Activated CD4-positive, alpha-beta T cell treated with anti-CD3 and anti-CD28 coated beads, Interleukin-2, amount 10 ng/mL, durations not matched to agents 7 days and 5 days (primary cell): Measurements from ENCODE around the gene TMA16. TPM values are rescaled to one million over a fixed set of nuclear protein-coding genes. Genes with fewer than 3 reads are reported as not detected.

Source experiments
- CTCF ChIA-PET: fragments of 350-600 bp; sonication (Branson Sonifier 250); formaldehyde crosslinking; loops from one replicate; lab custom pipeline; 2021; ENCODE audit warnings: antibody characterized with exemption; lab: Charles Lee
- POLR2A ChIA-PET: fragments of 350-600 bp; sonication (Branson Sonifier 250); formaldehyde crosslinking; loops from one replicate; lab custom pipeline; 2021; ENCODE audit warnings: antibody characterized with exemption; lab: Charles Lee
- DNase-seq: peaks from one replicate; pipeline ENCODE4 v3.0.0-alpha.2; 2020
- H3K27ac Mint-ChIP-seq: one replicate; pipeline ENCODE4 v1.8.0; 2021; ENCODE audit warnings: mild to moderate bottlenecking, moderate library complexity, mixed read lengths
- H3K27me3 Mint-ChIP-seq: one replicate; pipeline ENCODE4 v1.8.0; 2021; ENCODE audit warnings: mixed read lengths
- H3K36me3 Mint-ChIP-seq: one replicate; pipeline ENCODE4 v1.8.0; 2021; ENCODE audit warnings: low read depth, mixed read lengths
- H3K4me1 Mint-ChIP-seq: one replicate; pipeline ENCODE4 v1.8.0; 2021; ENCODE audit warnings: mixed read lengths
- H3K4me3 Mint-ChIP-seq: one replicate; pipeline ENCODE4 v1.8.0; 2021; ENCODE audit warnings: mild to moderate bottlenecking, moderate library complexity, mixed read lengths
- H3K9me3 Mint-ChIP-seq: one replicate; pipeline ENCODE4 v1.8.0; 2021; ENCODE audit warnings: mixed read lengths
- total RNA-seq, 2 experiments: library from RNA; stranded (reverse); gene quantifications; one replicate each; pipeline ENCODE4 v1.2.3, GENCODE V29; 2021

Gene TMA16
- total RNA-seq, 2 experiments from 2014 or later, result 28.8 to 31.2 TPM

DNA sequence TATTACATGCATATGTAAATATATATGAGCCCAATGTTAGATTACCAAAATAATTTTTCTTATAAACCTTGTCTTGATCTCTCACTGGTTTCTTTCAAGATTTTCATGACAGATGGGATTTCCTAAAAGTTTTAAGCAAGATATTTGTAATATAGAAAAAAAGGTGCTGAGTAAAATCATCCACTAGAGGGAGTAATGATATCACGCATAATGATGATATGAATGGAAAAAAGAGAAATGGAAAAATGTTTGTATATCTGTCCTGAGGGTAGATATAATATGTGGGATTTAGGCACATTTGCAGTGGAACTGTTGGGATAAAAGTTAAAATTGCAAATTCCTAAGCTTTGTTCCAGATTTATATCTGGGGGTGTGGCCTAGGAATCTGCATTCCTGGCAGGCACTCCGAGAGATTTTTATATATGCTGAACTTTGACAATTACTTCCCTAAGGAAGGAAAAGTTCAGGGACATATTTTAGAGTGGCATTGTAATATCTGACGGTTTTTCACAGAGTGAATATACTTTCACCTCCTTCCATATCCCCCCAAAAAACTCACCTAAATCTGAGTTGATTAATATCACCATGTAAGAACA, 60.5 kb downstream of the TMA16 start:
- H3K27me3 Mint-ChIP-seq, result no peaks in the 10 kb centered on the region
- H3K36me3 Mint-ChIP-seq, result no peaks in the 10 kb centered on the region
- H3K9me3 Mint-ChIP-seq, result no peaks in the 10 kb centered on the region
- no peak overlapping the region for H3K27ac Mint-ChIP-seq
- ChIA-PET CTCF (interaction anchor here (1.3 to 1.6 kb wide), 2 partner anchors 12 kb away, joined by 3 to 8 read pairs; no protein-coding TSS in a partner anchor), POLR2A (no interaction called here)
- no peak overlapping the region for H3K4me3 Mint-ChIP-seq
- peaks cover 30% of the 10 kb centered on the region for H3K4me1 Mint-ChIP-seq
- no peak for DNase-seq

DNA sequence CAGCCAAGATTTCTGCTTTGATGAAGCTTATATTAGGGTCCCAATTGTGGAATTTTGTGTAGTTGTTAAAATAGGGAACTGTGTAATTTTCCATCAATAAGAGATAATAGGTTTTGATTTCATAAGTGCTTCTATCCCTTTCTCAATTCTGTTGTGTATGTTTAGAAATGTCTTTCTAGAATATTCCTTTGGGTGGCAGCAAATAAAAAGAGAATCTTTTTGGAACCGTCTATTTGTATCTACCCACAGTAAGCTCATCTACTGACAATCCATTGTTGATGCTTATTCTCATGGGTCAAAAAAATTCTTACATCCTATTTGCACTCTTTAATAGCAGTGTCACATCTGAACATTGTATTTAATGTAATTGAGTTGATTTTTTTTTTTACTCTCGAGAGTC, 61.7 kb downstream of the TMA16 start:
- Mint-ChIP-seq H3K27me3 (no peaks in the 10 kb centered on the region), H3K9me3 (no peaks in the 10 kb centered on the region), H3K36me3 (no peaks in the 10 kb centered on the region), H3K4me1 (peaks cover 24% of the 10 kb centered on the region), H3K27ac (no peak overlapping the region), H3K4me3 (no peak overlapping the region)
- ChIA-PET CTCF (interaction anchor here (0.7 to 1.6 kb wide), 2 partner anchors 10 to 13 kb away, joined by 3 to 8 read pairs; no protein-coding TSS in a partner anchor), POLR2A (no interaction called here)
- DNase-seq, result no peak

DNA sequence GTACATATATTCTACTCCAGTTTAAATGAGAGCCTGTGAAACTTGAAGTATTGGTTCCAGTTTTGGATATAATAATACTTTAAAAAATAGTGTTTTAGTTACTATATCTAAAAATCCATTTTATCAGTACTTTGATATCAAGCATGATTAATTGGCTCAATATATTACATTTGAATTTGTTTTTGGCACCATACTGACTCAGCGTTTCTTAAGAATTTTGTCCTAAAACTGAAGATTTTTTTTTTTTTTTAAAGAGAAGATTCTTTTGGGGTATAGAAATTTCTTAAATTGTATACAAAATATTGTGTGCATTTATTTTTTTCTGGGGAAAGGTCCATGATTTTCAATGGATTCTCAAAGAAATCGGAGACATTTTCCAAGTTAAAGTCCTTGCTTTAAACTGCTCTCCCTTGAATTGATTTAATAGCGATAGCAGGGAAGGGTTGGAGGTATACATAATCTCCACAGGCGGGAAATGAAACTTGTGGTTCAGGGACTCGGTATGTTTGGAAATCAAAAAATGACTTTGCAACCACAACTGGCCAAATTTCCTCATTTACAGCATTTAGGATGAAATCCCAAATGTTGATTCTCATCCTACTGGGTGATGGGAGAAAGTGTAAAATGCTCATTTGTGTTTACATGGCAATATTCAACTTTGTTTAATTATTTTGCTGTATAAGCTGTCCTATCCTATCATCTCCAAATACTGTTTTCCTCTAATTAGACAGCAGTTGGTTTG, 62.3 kb downstream of the TMA16 start:
- no peak overlapping the region for H3K4me3 Mint-ChIP-seq
- peaks cover 24% of the 10 kb centered on the region for H3K4me1 Mint-ChIP-seq
- H3K27ac Mint-ChIP-seq, result no peak overlapping the region
- H3K27me3 Mint-ChIP-seq, result no peaks in the 10 kb centered on the region
- H3K36me3 Mint-ChIP-seq, result no peaks in the 10 kb centered on the region
- CTCF ChIA-PET, result interaction anchor here (1.6 kb wide), 1 partner anchor 14 kb away, joined by 8 read pairs; no protein-coding TSS in a partner anchor
- no peak for DNase-seq
- H3K9me3 Mint-ChIP-seq, result no peaks in the 10 kb centered on the region
- POLR2A ChIA-PET, result no interaction called here

- H3K4me3 Mint-ChIP-seq, result peak overlapping the region; percentile 28
- no peaks in the 10 kb centered on the region for H3K9me3 Mint-ChIP-seq
- CTCF ChIA-PET, result interaction anchor here (0.5 to 0.8 kb wide), 2 partner anchors 8 to 43 kb away, joined by 3 read pairs; no protein-coding TSS in a partner anchor
- POLR2A ChIA-PET, result no interaction called here
- H3K27me3 Mint-ChIP-seq, result no peaks in the 10 kb centered on the region
- H3K27ac Mint-ChIP-seq, result peak overlapping the region; percentile 71
- no peaks in the 10 kb centered on the region for H3K36me3 Mint-ChIP-seq
- peak; percentile 11 for DNase-seq
- H3K4me1 Mint-ChIP-seq, result peaks cover 24% of the 10 kb centered on the region
Measured at GRCh38 chr4:163558539-163559044, 64.1 kb downstream of the TMA16 start.

DNA sequence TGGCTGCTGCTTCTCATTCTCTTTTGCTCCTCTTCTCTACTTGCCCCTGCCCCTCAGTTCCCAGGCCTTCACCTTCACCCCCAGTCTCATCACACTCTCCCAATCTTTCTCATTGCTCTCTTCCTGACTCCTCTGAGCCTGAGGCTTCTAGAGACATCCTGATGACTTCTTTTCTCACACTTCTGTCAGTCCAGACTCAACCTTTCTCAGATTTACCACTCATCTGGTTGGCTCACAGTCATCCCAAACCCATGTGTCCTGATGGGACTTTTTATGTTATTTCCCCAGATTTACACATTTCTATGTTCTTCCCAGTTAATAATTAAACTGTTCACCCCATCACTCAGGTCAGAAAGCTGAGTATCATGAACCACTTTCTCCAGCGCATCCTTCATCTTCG, 68.0 kb downstream of the TMA16 start:
- POLR2A ChIA-PET, result no interaction called here

DNA sequence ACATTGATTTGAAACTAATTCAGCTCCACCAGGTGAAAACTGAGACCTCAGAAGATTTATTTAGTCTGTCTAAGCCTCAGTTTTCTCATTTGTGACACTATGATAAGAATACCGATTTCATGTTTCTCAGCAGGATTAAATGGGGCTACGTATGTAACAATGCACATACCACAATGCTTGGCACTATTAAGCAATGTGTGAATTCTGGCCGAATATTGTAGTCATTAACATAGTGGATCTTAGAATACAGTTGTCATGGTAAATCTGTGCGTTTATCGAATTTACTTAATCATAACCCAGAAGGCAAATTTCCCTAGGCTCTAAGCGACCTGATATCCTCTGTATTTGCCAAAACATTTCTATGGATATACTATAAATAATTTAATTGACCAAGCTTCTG, 69.1 kb downstream of the TMA16 start:
- no peak for DNase-seq
- CTCF ChIA-PET, result interaction anchor here (0.5 kb wide), 1 partner anchor 13 kb away, joined by 3 read pairs; no protein-coding TSS in a partner anchor
- peaks cover 9% of the 10 kb centered on the region for H3K4me1 Mint-ChIP-seq
- POLR2A ChIA-PET, result no interaction called here
- H3K27me3 Mint-ChIP-seq, result no peaks in the 10 kb centered on the region
- no peak overlapping the region for H3K4me3 Mint-ChIP-seq
- H3K36me3 Mint-ChIP-seq, result no peaks in the 10 kb centered on the region
- H3K9me3 Mint-ChIP-seq, result no peaks in the 10 kb centered on the region
- no peak overlapping the region for H3K27ac Mint-ChIP-seq

More for the DNA sequence above, 68.0 kb downstream of the TMA16 start:
- Mint-ChIP-seq H3K27ac (no peak overlapping the region), H3K9me3 (no peaks in the 10 kb centered on the region), H3K36me3 (no peaks in the 10 kb centered on the region), H3K4me3 (no peak overlapping the region), H3K4me1 (peaks cover 19% of the 10 kb centered on the region), H3K27me3 (no peaks in the 10 kb centered on the region)
- DNase-seq, result no peak
- CTCF ChIA-PET, result no interaction called here

DNA sequence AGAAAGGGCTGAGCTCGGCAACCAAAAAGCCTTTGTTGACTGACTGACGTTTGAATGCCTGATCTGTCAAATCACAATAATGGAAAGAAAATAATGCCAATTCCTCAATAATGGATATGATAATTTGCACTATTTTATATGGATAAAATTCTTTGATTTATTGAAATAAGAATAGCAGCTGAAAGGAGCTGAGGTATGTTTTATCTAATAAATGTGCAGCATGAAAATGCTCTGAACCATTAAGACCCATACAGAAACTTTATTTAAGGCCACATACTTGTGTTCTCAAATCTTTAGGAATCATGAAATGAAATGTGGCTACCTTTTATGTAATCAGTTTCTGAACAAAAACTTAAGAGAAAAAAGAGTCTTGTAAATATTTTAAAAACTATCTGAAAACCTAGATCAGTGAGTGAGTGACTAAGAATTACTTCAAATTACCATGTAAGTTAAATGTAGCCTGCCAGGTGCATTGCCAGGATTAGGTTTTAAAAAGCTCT, 69.8 kb downstream of the TMA16 start:
- Mint-ChIP-seq H3K4me1 (peaks cover 3% of the 10 kb centered on the region), H3K27ac (no peak overlapping the region), H3K4me3 (no peak overlapping the region), H3K9me3 (no peaks in the 10 kb centered on the region), H3K36me3 (no peaks in the 10 kb centered on the region), H3K27me3 (no peaks in the 10 kb centered on the region)
- CTCF ChIA-PET, result interaction anchor here (0.5 kb wide), 1 partner anchor 14 kb away, joined by 3 read pairs; no protein-coding TSS in a partner anchor
- no peak for DNase-seq
- POLR2A ChIA-PET, result no interaction called here

DNA sequence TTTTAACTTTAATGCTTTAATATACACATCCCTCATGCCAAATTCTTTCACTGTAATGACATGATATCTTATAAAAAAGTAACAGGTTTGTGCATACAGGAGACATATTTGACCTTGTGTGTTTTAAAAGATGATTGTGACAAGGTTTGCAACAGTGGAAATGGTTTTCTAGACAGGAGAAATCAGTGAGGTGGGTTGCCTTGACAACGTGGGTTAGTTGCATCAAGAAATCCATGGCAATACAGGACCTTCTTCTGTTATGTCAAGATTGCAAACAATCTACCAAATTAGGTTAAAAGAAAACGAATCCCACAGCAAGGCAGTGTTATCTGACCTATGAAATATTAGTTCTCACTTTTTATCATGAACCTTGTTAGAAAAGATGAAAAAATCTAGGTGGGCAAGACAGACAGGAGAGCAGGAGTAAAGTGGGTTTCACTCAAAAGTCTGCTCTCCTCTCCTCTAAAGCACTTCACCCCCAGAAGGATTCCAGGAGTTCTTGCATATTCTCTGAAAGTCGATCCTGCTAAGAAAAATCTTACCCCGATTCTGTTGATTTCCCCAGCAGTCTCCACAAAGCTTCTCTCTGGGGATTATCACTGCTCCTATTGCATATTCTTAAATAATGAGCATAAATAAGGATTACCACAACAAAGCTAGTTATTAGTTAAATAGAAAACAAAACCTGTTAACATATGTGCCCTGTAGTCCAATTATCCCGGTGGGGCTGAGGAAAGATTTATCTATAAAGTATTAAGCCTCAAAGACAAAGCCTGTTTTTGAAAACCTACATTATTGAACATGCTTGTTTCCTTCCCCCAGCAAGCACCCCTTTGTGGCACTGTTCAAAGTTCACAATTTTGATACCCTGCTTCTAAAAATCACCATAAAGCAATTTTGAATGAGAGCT, 71.0 kb downstream of the TMA16 start:
- Mint-ChIP-seq H3K36me3 (no peaks in the 10 kb centered on the region), H3K9me3 (no peaks in the 10 kb centered on the region), H3K4me3 (no peak overlapping the region), H3K27ac (no peak overlapping the region), H3K4me1 (no peaks in the 10 kb centered on the region), H3K27me3 (no peaks in the 10 kb centered on the region)
- ChIA-PET CTCF (interaction anchor here (0.6 kb wide), 1 partner anchor 9 kb away, joined by 3 read pairs; no protein-coding TSS in a partner anchor), POLR2A (no interaction called here)
- no peak for DNase-seq

DNA sequence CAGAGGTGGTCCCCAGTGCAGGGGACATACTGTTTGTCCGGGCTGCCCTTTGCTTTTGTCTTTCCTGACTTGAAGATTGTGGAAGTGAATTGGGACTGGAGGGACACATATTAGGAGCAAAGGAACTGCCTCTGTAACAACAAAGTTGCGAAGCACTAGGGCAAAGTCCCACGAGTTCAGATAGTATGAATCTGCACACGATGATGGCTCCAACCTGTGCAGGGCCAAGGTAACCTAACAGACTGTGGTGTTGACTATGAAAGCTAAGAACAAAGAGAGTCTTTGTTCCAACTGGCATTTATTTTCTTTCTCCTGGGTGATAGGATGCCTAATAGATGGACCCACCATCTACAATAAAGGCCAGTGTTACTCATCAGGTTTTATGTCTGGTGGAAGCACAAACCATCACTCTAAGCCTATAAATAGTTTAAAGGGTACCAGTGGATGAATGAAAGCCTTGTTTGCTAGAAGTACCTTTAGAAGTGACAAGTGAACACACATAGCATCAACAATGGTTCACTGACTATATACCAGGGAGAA, 71.8 kb downstream of the TMA16 start:
- CTCF ChIA-PET, result interaction anchor here (1.2 kb wide), 1 partner anchor 12 kb away, joined by 3 read pairs; no protein-coding TSS in a partner anchor
- DNase-seq, result no peak
- Mint-ChIP-seq H3K27ac (no peak overlapping the region), H3K27me3 (no peaks in the 10 kb centered on the region), H3K4me1 (no peaks in the 10 kb centered on the region), H3K4me3 (no peak overlapping the region), H3K36me3 (no peaks in the 10 kb centered on the region), H3K9me3 (no peaks in the 10 kb centered on the region)
- POLR2A ChIA-PET, result no interaction called here

GRCh38 chr4:163568843-163569242, 74.4 kb downstream of the TMA16 start:
- H3K27me3 Mint-ChIP-seq, result no peaks in the 10 kb centered on the region
- no peak for DNase-seq
- ChIA-PET POLR2A (no interaction called here), CTCF (no interaction called here)
- no peaks in the 10 kb centered on the region for H3K36me3 Mint-ChIP-seq
- no peaks in the 10 kb centered on the region for H3K9me3 Mint-ChIP-seq
- H3K4me3 Mint-ChIP-seq, result no peak overlapping the region
- H3K27ac Mint-ChIP-seq, result no peak overlapping the region
- H3K4me1 Mint-ChIP-seq, result no peaks in the 10 kb centered on the region
